RKO (cell line): ENCODE data around the gene IL16.

Experiments
- DNase-seq: peaks from one replicate; pipeline ENCODE4 v3.0.0-alpha.2; 2016; ENCODE audit warnings: low spot score

The IL16 gene

GRCh38 chr15:81294516-81294880 is 97.8 kb downstream of the IL16 start:
- no peak for DNase-seq

GRCh38 chr15:81295486-81296121 is 98.9 kb downstream of the IL16 start:
- no peak for DNase-seq

GRCh38 chr15:81296186-81296585 is 99.5 kb downstream of the IL16 start:
- DNase-seq, result no peak

- no peak for DNase-seq
Measured at GRCh38 chr15:81296673-81297072, 100.0 kb downstream of the IL16 start.

- DNase-seq, result no peak
Measured at GRCh38 chr15:81297147-81297572, 100.5 kb downstream of the IL16 start.

GRCh38 chr15:81297603-81298575 is 101.2 kb downstream of the IL16 start:
- no peak for DNase-seq

- DNase-seq, result no peak
Measured at GRCh38 chr15:81298611-81299010, 101.9 kb downstream of the IL16 start.

GRCh38 chr15:81299156-81299555 is 102.5 kb downstream of the IL16 start:
- no peak for DNase-seq

- no peak for DNase-seq
Measured at GRCh38 chr15:81299630-81300273, 103.1 kb downstream of the IL16 start.

- no peak for DNase-seq
Measured at GRCh38 chr15:81301385-81301784, 104.7 kb downstream of the IL16 start.

- no peak for DNase-seq
Measured at GRCh38 chr15:81301815-81302399, 105.2 kb downstream of the IL16 start.

GRCh38 chr15:81302701-81303109 is 106.0 kb downstream of the IL16 start:
- no peak for DNase-seq

GRCh38 chr15:81303244-81304225 is 106.9 kb downstream of the IL16 start:
- no peak for DNase-seq

GRCh38 chr15:81304226-81304625 is 107.5 kb downstream of the IL16 start:
- DNase-seq, result peak; percentile 36

- DNase-seq, result no peak
Measured at GRCh38 chr15:81308260-81308659, 111.6 kb downstream of the IL16 start.

- no peak for DNase-seq
Measured at GRCh38 chr15:81309647-81310450, 113.2 kb downstream of the IL16 start.

GRCh38 chr15:81310480-81310879 is 113.8 kb downstream of the IL16 start:
- DNase-seq, result no peak

- no peak for DNase-seq
Measured at GRCh38 chr15:81311752-81312464, 115.2 kb downstream of the IL16 start.

GRCh38 chr15:81312790-81313543 is 116.3 kb downstream of the IL16 start:
- peak; percentile 91 for DNase-seq
